GM23338 (cell line): Measurements from ENCODE around the gene WBP1. TPM values are rescaled to one million over a fixed set of nuclear protein-coding genes. Genes with fewer than 3 reads are reported as not detected.

Experiments
- ATAC-seq: fragments of 200-7000 bp; cut with Tn5 transposase; 3 replicates; pipeline ENCODE4 v1.9.1; 2020
- DNase-seq: peaks from one replicate; pipeline ENCODE4 v3.0.0-alpha.2; 2015; ENCODE audit warnings: low spot score
- H2AFZ ChIP-seq: fragments of 200-600 bp; sonication (generic); 2 replicates; pipeline ENCODE4 v1.8.0; 2016; ENCODE audit warnings: antibody characterized with exemption, mild to moderate bottlenecking, moderate library complexity
- H3F3A ChIP-seq: fragments of 200-600 bp; sonication (generic); replicated peaks from 2 replicates; pipeline ENCODE4 v1.8.0; 2017; ENCODE audit warnings: antibody characterized with exemption, mixed run types, low read depth
- H3K27ac ChIP-seq: fragments of 200-600 bp; sonication (generic); 2 replicates; pipeline ENCODE4 v1.6.1; 2016; ENCODE audit warnings: low read depth
- H3K27me3 ChIP-seq: fragments of 200-600 bp; sonication (generic); 2 replicates; pipeline ENCODE4 v1.8.0; 2016; ENCODE audit warnings: mild to moderate bottlenecking, mixed run types, moderate library complexity; ENCODE audit not compliant: insufficient read depth
- H3K36me3 ChIP-seq: fragments of 200-600 bp; sonication (generic); 2 replicates; pipeline ENCODE4 v1.8.0; 2016; ENCODE audit warnings: mild to moderate bottlenecking; ENCODE audit not compliant: insufficient read depth
- H3K4me1 ChIP-seq: fragments of 200-600 bp; sonication (generic); 2 replicates; pipeline ENCODE4 v1.8.0; 2016; ENCODE audit warnings: mild to moderate bottlenecking, moderate library complexity; ENCODE audit not compliant: insufficient read depth
- H3K4me2 ChIP-seq: fragments of 200-600 bp; sonication (generic); 2 replicates; pipeline ENCODE4 v1.7.1; 2017; ENCODE audit warnings: mixed run types
- H3K4me3 ChIP-seq: fragments of 200-600 bp; sonication (generic); 2 replicates; pipeline ENCODE4 v1.6.1; 2016; ENCODE audit warnings: mixed run types
- H3K79me2 ChIP-seq: fragments of 200-600 bp; sonication (generic); replicated peaks from 2 replicates; pipeline ENCODE4 v1.8.0; 2017; ENCODE audit warnings: mild to moderate bottlenecking; ENCODE audit not compliant: insufficient read depth
- H3K9me2 ChIP-seq: fragments of 200-600 bp; sonication (generic); 2 replicates; pipeline ENCODE4 v1.8.0; 2017; ENCODE audit not compliant: insufficient read depth
- H4K20me1 ChIP-seq: fragments of 200-600 bp; sonication (generic); replicated peaks from 2 replicates; pipeline ENCODE4 v1.8.0; 2017; ENCODE audit warnings: mild to moderate bottlenecking; ENCODE audit not compliant: insufficient read depth
- H3K27ac Mint-ChIP-seq: 2 replicates; pipeline ENCODE4 v1.8.0; 2020; ENCODE audit warnings: inconsistent platforms, mild to moderate bottlenecking, moderate library complexity, mixed read lengths
- H3K27me3 Mint-ChIP-seq: 3 replicates; pipeline ENCODE4 v1.8.0; 2022; ENCODE audit warnings: low read depth, mild to moderate bottlenecking, moderate library complexity, mixed read lengths, inconsistent platforms; ENCODE audit not compliant: insufficient read depth, poor library complexity
- H3K36me3 Mint-ChIP-seq: 3 replicates; pipeline ENCODE4 v1.8.0; 2021; ENCODE audit warnings: low read depth, mild to moderate bottlenecking, inconsistent platforms, moderate library complexity, mixed read lengths
- H3K4me1 Mint-ChIP-seq: 3 replicates; pipeline ENCODE4 v1.8.0; 2020; ENCODE audit warnings: mild to moderate bottlenecking, inconsistent platforms, mixed read lengths
- H3K4me3 Mint-ChIP-seq: 3 replicates; pipeline ENCODE4 v1.8.0; 2021; ENCODE audit warnings: moderate library complexity, mild to moderate bottlenecking, inconsistent platforms, mixed read lengths
- H3K9me3 Mint-ChIP-seq: 3 replicates; pipeline ENCODE4 v1.8.0; 2020; ENCODE audit warnings: moderate library complexity, mild to moderate bottlenecking, inconsistent platforms, mixed read lengths
- CREB1 ChIP-seq: fragments of 250-450 bp; sonication (Bioruptor Pico); IDR thresholded peaks from 2 replicates; pipeline ENCODE4 v1.5.0; 2020; ENCODE audit warnings: low read depth, mild to moderate bottlenecking, moderate library complexity
- ETS1 ChIP-seq: IDR thresholded peaks from 2 replicates; pipeline ENCODE4 v1.6.1; 2016; ENCODE audit warnings: antibody characterized with exemption
- EZH2 ChIP-seq: fragments of 200-600 bp; sonication (generic); IDR thresholded peaks from one replicate; pipeline ENCODE4 v1.8.0; 2017; ENCODE audit warnings: antibody characterized with exemption, mild to moderate bottlenecking, low read depth; ENCODE audit not compliant: unreplicated experiment
- EZH2phosphoT487 ChIP-seq: fragments of 200-600 bp; sonication (generic); IDR thresholded peaks from one replicate; pipeline ENCODE4 v1.8.1; 2018; ENCODE audit warnings: antibody characterized with exemption; ENCODE audit not compliant: unreplicated experiment
- JUNB ChIP-seq: IDR thresholded peaks from one replicate; pipeline ENCODE4 v1.6.1; 2016; ENCODE audit warnings: antibody characterized with exemption; ENCODE audit not compliant: unreplicated experiment
- NANOG ChIP-seq: IDR thresholded peaks from 2 replicates; pipeline ENCODE4 v1.6.1; 2016; ENCODE audit warnings: antibody characterized with exemption, borderline replicate concordance
- POLR2AphosphoS5 ChIP-seq: IDR thresholded peaks from 2 replicates; pipeline ENCODE4 v1.6.1; 2016; ENCODE audit warnings: antibody characterized with exemption, low read depth
- STAT1 ChIP-seq: IDR thresholded peaks from one replicate; pipeline ENCODE4 v1.6.1; 2016; ENCODE audit warnings: antibody characterized with exemption; ENCODE audit not compliant: unreplicated experiment
- ZNF331 ChIP-seq: fragments of 250-450 bp; sonication (Bioruptor Pico); IDR thresholded peaks from 2 replicates; pipeline ENCODE4 v1.5.0; 2020; ENCODE audit warnings: low read depth, mild to moderate bottlenecking, moderate library complexity
- ZNF462 ChIP-seq: fragments of 250-450 bp; sonication (Bioruptor Pico); IDR thresholded peaks from 2 replicates; pipeline ENCODE4 v1.5.0; 2020; ENCODE audit warnings: mild to moderate bottlenecking, moderate library complexity
- polyA plus RNA-seq: library from polyadenylated mRNA; unstranded; fragments of >200 nt; fragmentation: Nextera tagmentation; extraction: Ambion mirVana; gene quantifications from 2 replicates; pipeline ENCODE4 v1.2.1, GENCODE V29; 2016
- total RNA-seq: library from RNA; depleted of rRNA; stranded (reverse); fragments of >200 nt; shearing (Covaris generic); gene quantifications from 2 replicates; pipeline ENCODE4 v1.2.3, GENCODE V29; 2014

Gene WBP1
- total and polyA plus RNA-seq, 2 experiments from 2014 or later: 53.0 to 64.4 TPM

GRCh38 chr2:74450570-74451190 lies 7.6 kb upstream of the WBP1 start:
- no peak overlapping the region for H3K27ac ChIP-seq
- Mint-ChIP-seq H3K4me1 (peaks cover 6% of the 10 kb centered on the region), H3K27ac (no peak overlapping the region), H3K9me3 (no peaks in the 10 kb centered on the region; the same call in 2 of the 3 replicates), H3K27me3 (peaks cover 10% of the 10 kb centered on the region), H3K4me3 (no peak overlapping the region), H3K36me3 (no peaks in the 10 kb centered on the region)
- H3K36me3 ChIP-seq: no peaks in the 10 kb centered on the region
- TF ChIP-seq EZH2 (no peak), ZNF331 (CRISPR knock-in tag) (no peak), ETS1 (no peak), CREB1 (CRISPR knock-in tag) (no peak), POLR2AphosphoS5 (no peak), ZNF462 (no peak), EZH2phosphoT487 (no peak), STAT1 (no peak), JUNB (no peak), NANOG (no peak)
- DNase-seq (no peak), ATAC-seq (no peak)
- H3K79me2 ChIP-seq: no peaks in the 10 kb centered on the region; the same call in 1 of the 2 replicates
- H3K4me1 ChIP-seq: peaks cover 4% of the 10 kb centered on the region; the same call in 1 of the 2 replicates
- H4K20me1 ChIP-seq: no peaks in the 10 kb centered on the region
- H2AFZ ChIP-seq: no peak overlapping the region
- no peaks in the 10 kb centered on the region for H3K27me3 ChIP-seq
- H3K4me2 ChIP-seq: no peak overlapping the region
- peaks cover 9% of the 10 kb centered on the region; the same call in 1 of the 2 replicates for H3F3A ChIP-seq
- H3K9me2 ChIP-seq: no peaks in the 10 kb centered on the region
- no peak overlapping the region for H3K4me3 ChIP-seq
